OCI-LY7 (cell line): Measurements from ENCODE around the gene TBC1D9B.

Experiments used
- CTCF ChIP-seq: fragments of 200-600 bp; sonication (generic); conservative IDR thresholded peaks from 2 replicates; pipeline ENCODE4 v1.5.1; 2014; ENCODE audit warnings: mild to moderate bottlenecking, antibody characterized with exemption, low read length, moderate library complexity, mixed read lengths
- EZH2phosphoT487 ChIP-seq: fragments of 200-600 bp; sonication (generic); IDR thresholded peaks from 2 replicates; pipeline ENCODE4 v1.6.1; 2018; ENCODE audit warnings: low read depth, borderline replicate concordance, mild to moderate bottlenecking, mixed run types, antibody characterized with exemption, low read length, moderate library complexity, mixed read lengths

- TF ChIP-seq CTCF (no peak), EZH2phosphoT487 (no peak)
Measured at GRCh38 chr5:179953987-179954386, 46.3 kb upstream of the TBC1D9B start.
